ENCODE measurements around the gene ORC6. TPM values are rescaled to one million over a fixed set of nuclear protein-coding genes. Genes with fewer than 3 reads are reported as not detected.

ORC6 gene
- total and polyA plus RNA-seq, 8 donors, result 0.09 to 1.2 (median 0.53) TPM

- no peak for FAIRE-seq
- no peak for TF ChIP-seq CTCF (IDR thresholded peaks at IDR 0.05)
- Histone ChIP-seq H3K4me3 (peak overlapping the region in 3 of 4 donors; percentile 66 to 88 (median 82)), H3K9me3 (no peaks in the 10 kb centered on the region), H3K36me3 (no peaks in the 10 kb centered on the region), H3K27ac (no peak overlapping the region), H3K27me3 (no peaks in the 10 kb centered on the region), H3K4me1 (peaks cover 3 to 27% (median 15%) of the 10 kb centered on the region in 3 donors)
- DNase-seq, result no peak
- ATAC-seq, result no peak
- WGBS, 2 donors, result 7 to 11% methylated on average over 21 of the region's 21 CpGs
- intact Hi-C loops (cut with DNase I), result no loop called here
Measured at GRCh38 chr16:46690281-46691178, 1.1 kb downstream of the ORC6 start.

GRCh38 chr16:46691726-46692125 is 2.3 kb downstream of the ORC6 start:
- no peak for ATAC-seq
- DNase-seq, result no peak
- H3K4me3 ChIP-seq, result no peak overlapping the region
- WGBS, 2 donors, result 74 to 80% methylated on average over 4 of the region's 4 CpGs
- H3K27me3 ChIP-seq, result no peaks in the 10 kb centered on the region
- H3K27ac ChIP-seq, result no peak overlapping the region
- no peak for FAIRE-seq
- no peaks in the 10 kb centered on the region for H3K36me3 ChIP-seq
- H3K4me1 ChIP-seq, result peaks cover 0 to 21% (median 5%) of the 10 kb centered on the region in 3 donors
- H3K9me3 ChIP-seq, result no peaks in the 10 kb centered on the region
- no peak for TF ChIP-seq CTCF (IDR thresholded peaks at IDR 0.05)
- intact Hi-C loops (cut with DNase I), result no loop called here

- DNase-seq, result no peak
Measured at GRCh38 chr16:46693598-46693997, 4.1 kb downstream of the ORC6 start.

GRCh38 chr16:46695937-46696336 is 6.5 kb downstream of the ORC6 start:
- intact Hi-C loops (cut with DNase I), result no loop called here
- 84 to 94% methylated on average over 5 of the region's 5 CpGs for WGBS, 2 donors

More at GRCh38 chr16:46693598-46693997, 4.1 kb downstream of the ORC6 start:
- Histone ChIP-seq H3K36me3 (no peaks in the 10 kb centered on the region), H3K4me3 (no peak overlapping the region), H3K27me3 (no peaks in the 10 kb centered on the region), H3K4me1 (peaks cover 0 to 7% (median 0%) of the 10 kb centered on the region in 3 donors), H3K27ac (no peak overlapping the region), H3K9me3 (no peaks in the 10 kb centered on the region)
- FAIRE-seq (no peak), ATAC-seq (no peak)
- TF ChIP-seq CTCF (IDR thresholded peaks at IDR 0.05), result no peak
- WGBS, 2 donors, result 94 to 98% methylated on average over 2 of the region's 2 CpGs
- intact Hi-C loops (cut with DNase I), result no loop called here

More at GRCh38 chr16:46695937-46696336, 6.5 kb downstream of the ORC6 start:
- DNase-seq (no peak), ATAC-seq (no peak), FAIRE-seq (no peak)
- Histone ChIP-seq H3K4me1 (no peaks in the 10 kb centered on the region), H3K4me3 (no peak overlapping the region), H3K9me3 (no peaks in the 10 kb centered on the region), H3K27me3 (no peaks in the 10 kb centered on the region), H3K27ac (no peak overlapping the region), H3K36me3 (no peaks in the 10 kb centered on the region)
- TF ChIP-seq CTCF (IDR thresholded peaks at IDR 0.05), result no peak

All from pancreas (tissue), 10 donors.